IMR-90 (cell line): ENCODE measurements around the gene SFXN2. TPM values are rescaled to one million over a fixed set of nuclear protein-coding genes. Genes with fewer than 3 reads are reported as not detected.

Source experiments
- ATAC-seq: fragments of 200-7000 bp; cut with Tn5 transposase; 2 replicates; pipeline ENCODE4 v1.9.1; 2020; ENCODE audit warnings: low read depth, mild to moderate bottlenecking, moderate library complexity
- BruUV-seq: library from RNA; stranded (reverse); fragments of 400-500 nt; replicated peaks from 2 replicates; lab custom pipeline; 2021; lab: Mats Ljungman, UMichigan
- CTCF ChIA-PET: fragments of 300-600 bp; formaldehyde crosslinking; extraction: SDS; loops from one replicate; lab custom pipeline; 2021; ENCODE audit warnings: antibody characterized with exemption; lab: Yijun Ruan, JAX
- POLR2A ChIA-PET: fragments of 300-600 bp; sonication (Branson Sonifier 250); formaldehyde crosslinking; loops from one replicate; lab custom pipeline; 2022; ENCODE audit warnings: antibody characterized with exemption; ENCODE audit not compliant: unreplicated experiment; lab: Charles Lee
- DNase-seq: peaks from one replicate; pipeline ENCODE4 v3.0.0; 2013
- H2AFZ ChIP-seq: replicated peaks from 2 replicates; pipeline ENCODE3; 2013; ENCODE audit warnings: low read length, mild to moderate bottlenecking; ENCODE audit not compliant: poor library complexity
- H2AK5ac ChIP-seq: 2 replicates; pipeline ENCODE4 v1.6.1; 2013; ENCODE audit warnings: low read depth, low read length, inconsistent platforms
- H2AK9ac ChIP-seq: replicated peaks from 2 replicates; pipeline ENCODE3; 2013; ENCODE audit warnings: mild to moderate bottlenecking, low read depth, low read length, moderate library complexity; ENCODE audit not compliant: poor library complexity
- H2BK120ac ChIP-seq: 2 replicates; pipeline ENCODE4 v1.6.1; 2013; ENCODE audit warnings: low read depth, low read length, inconsistent platforms
- H2BK15ac ChIP-seq: 3 replicates; pipeline ENCODE4 v1.6.1; 2013; ENCODE audit warnings: low read depth, low read length, inconsistent platforms
- H2BK20ac ChIP-seq: 2 replicates; pipeline ENCODE4 v1.6.1; 2013; ENCODE audit warnings: low read depth, mild to moderate bottlenecking, inconsistent platforms, low read length, moderate library complexity
- H2BK5ac ChIP-seq: 2 replicates; pipeline ENCODE4 v1.6.1; 2013; ENCODE audit warnings: mild to moderate bottlenecking, low read depth, low read length, inconsistent platforms; ENCODE audit not compliant: poor library complexity, severe bottlenecking
- H3K14ac ChIP-seq: replicated peaks from 2 replicates; pipeline ENCODE4 v1.6.1; 2013; ENCODE audit warnings: low read depth, low read length, inconsistent platforms
- H3K18ac ChIP-seq: 2 replicates; pipeline ENCODE4 v1.6.1; 2013; ENCODE audit warnings: low read depth, low read length, control low read depth
- H3K23ac ChIP-seq: 2 replicates; pipeline ENCODE4 v1.6.1; 2013; ENCODE audit warnings: low read depth, low read length, inconsistent platforms
- H3K27ac ChIP-seq: 2 replicates; pipeline ENCODE4 v1.5.1; 2013; ENCODE audit warnings: mild to moderate bottlenecking, control low read depth, low read length; ENCODE audit not compliant: insufficient read depth
- H3K27me3 ChIP-seq: 2 replicates; pipeline ENCODE4 v1.6.1; 2013; ENCODE audit warnings: low read length; ENCODE audit not compliant: control insufficient read depth, insufficient read depth
- H3K36me3 ChIP-seq: 2 replicates; pipeline ENCODE4 v1.6.1; 2013; ENCODE audit warnings: low read length, mixed read lengths; ENCODE audit not compliant: control insufficient read depth, insufficient read depth
- H3K4ac ChIP-seq: 2 replicates; pipeline ENCODE4 v1.6.1; 2013; ENCODE audit warnings: low read depth, low read length, inconsistent platforms
- H3K4me1 ChIP-seq: 2 replicates; pipeline ENCODE4 v1.6.1; 2013; ENCODE audit warnings: low read length, mixed read lengths; ENCODE audit not compliant: control insufficient read depth, insufficient read depth
- H3K4me2 ChIP-seq: 2 replicates; pipeline ENCODE4 v1.6.1; 2013; ENCODE audit warnings: low read depth, mild to moderate bottlenecking, control low read depth, low read length, moderate library complexity
- H3K4me3 ChIP-seq: 2 replicates; pipeline ENCODE4 v1.5.1; 2013; ENCODE audit warnings: low read depth, mild to moderate bottlenecking, control low read depth, low read length, moderate library complexity; ENCODE audit not compliant: insufficient read depth
- H3K56ac ChIP-seq: 2 replicates; pipeline ENCODE4 v1.6.1; 2013; ENCODE audit warnings: low read length, inconsistent platforms; ENCODE audit not compliant: insufficient read depth; ENCODE audit errors: extremely low read depth
- H3K79me1 ChIP-seq, 2 experiments: 2 replicates each; pipeline ENCODE4 v1.6.1; 2013; ENCODE audit warnings: low read length in 2 of 2, inconsistent platforms in 1 of 2, low read depth in 1 of 2
- H3K9ac ChIP-seq: 2 replicates; pipeline ENCODE4 v1.6.1; 2013; ENCODE audit warnings: low read depth, low read length, control low read depth
- H3K9me1 ChIP-seq: 2 replicates; pipeline ENCODE4 v1.6.1; 2013; ENCODE audit warnings: low read length, inconsistent platforms; ENCODE audit not compliant: insufficient read depth
- H3K9me3 ChIP-seq: 2 replicates; pipeline ENCODE4 v1.6.1; 2013; ENCODE audit warnings: low read length; ENCODE audit not compliant: control insufficient read depth, insufficient read depth
- H4K20me1 ChIP-seq: 2 replicates; pipeline ENCODE4 v1.6.1; 2013; ENCODE audit warnings: low read length, inconsistent platforms; ENCODE audit not compliant: insufficient read depth
- H4K5ac ChIP-seq: 2 replicates; pipeline ENCODE4 v1.6.1; 2013; ENCODE audit warnings: mild to moderate bottlenecking, low read depth, low read length, control low read depth
- H4K8ac ChIP-seq, 2 experiments: 2 replicates each; pipeline ENCODE4 v1.6.1; 2013; ENCODE audit warnings: low read depth in 2 of 2, low read length in 2 of 2, control low read depth in 1 of 2, inconsistent platforms in 1 of 2
- H4K91ac ChIP-seq: 2 replicates; pipeline ENCODE4 v1.6.1; 2013; ENCODE audit warnings: low read depth, low read length, inconsistent platforms; ENCODE audit not compliant: insufficient read depth
- CEBPB ChIP-seq: IDR thresholded peaks from 2 replicates; pipeline ENCODE4 v1.6.1; 2012; ENCODE audit warnings: low read depth, low read length, improper control_type of control experiment
- CHD1 ChIP-seq: IDR thresholded peaks from 2 replicates; pipeline ENCODE4 v1.6.1; 2012; ENCODE audit warnings: low read depth, low read length, improper control_type of control experiment
- CTCF ChIP-seq: conservative IDR thresholded peaks from 2 replicates; pipeline ENCODE4 v1.5.1; 2012; ENCODE audit warnings: mild to moderate bottlenecking, low read depth, low read length, improper control_type of control experiment
- MAFK ChIP-seq: IDR thresholded peaks from 2 replicates; pipeline ENCODE4 v1.6.1; 2012; ENCODE audit warnings: low read depth, low read length, improper control_type of control experiment
- MAZ ChIP-seq: IDR thresholded peaks from 2 replicates; pipeline ENCODE4 v1.6.1; 2012; ENCODE audit warnings: low read depth, mild to moderate bottlenecking, low read length, improper control_type of control experiment, moderate library complexity, borderline replicate concordance
- POLR2A ChIP-seq: IDR thresholded peaks from 2 replicates; pipeline ENCODE4 v1.6.1; 2012; ENCODE audit warnings: mild to moderate bottlenecking, low read depth, low read length
- RAD21 ChIP-seq: IDR thresholded peaks from 2 replicates; pipeline ENCODE4 v1.6.1; 2012; ENCODE audit warnings: low read length, improper control_type of control experiment
- USF2 ChIP-seq: fragments of 150-350 bp; IDR thresholded peaks from 2 replicates; pipeline ENCODE4 v1.6.1; 2017; ENCODE audit warnings: mild to moderate bottlenecking, antibody characterized with exemption, low read length, low read depth
- WGBS, 2 experiments: methylation state at CpG; one replicate each; pipeline versions ENCODE4 v1.1.5 to v1.1.7; 2013; ENCODE audit warnings: missing lambda C conversion rate in 2 of 2; ENCODE audit not compliant: insufficient read length in 1 of 2; ENCODE audit errors: extremely low coverage in 2 of 2; 5-methylcytosine and 5-hydroxymethylcytosine counted together
- dilution Hi-C: fragments of 300-500 bp; cut with HindIII; formaldehyde crosslinking; loops from one replicate; pipeline ENCODE4 v1.14.3; 2018; ENCODE audit warnings: low sequenced_read_pairs; ENCODE audit not compliant: unreplicated experiment
- in situ Hi-C: fragments of 300-500 bp; cut with MboI; formaldehyde crosslinking; loops from 3 replicates; pipeline ENCODE4 v1.14.3; 2019; ENCODE audit warnings: low sequenced_read_pairs, inconsistent platforms, mixed read lengths
- intact Hi-C: fragments of 100-400 bp; cut with micrococcal nuclease; formaldehyde crosslinking; loops from 2 replicates; pipeline ENCODE4 v1.10.0; 2022
- polyA plus RNA-seq, 3 experiments: library from polyadenylated mRNA; depleted of rRNA; stranded (reverse); fragments of >200 nt; gene quantifications; 2 replicates each; pipeline ENCODE4 v1.2.3, GENCODE V29; 2012; ENCODE audit warnings: low replicate concordance in 1 of 3
- total RNA-seq: library from RNA; depleted of rRNA; stranded (reverse); fragments of >200 nt; gene quantifications from 2 replicates; pipeline ENCODE4 v1.2.3, GENCODE V29; 2012

Gene SFXN2
- total and polyA plus RNA-seq, 2 of the 4 experiments (the other 2 are of a cell fraction), result 6.9 to 11.7 TPM

GRCh38 chr10:102791754-102792395 lies 77.4 kb downstream of the SFXN2 start:
- H3K4me2 ChIP-seq, result no peak overlapping the region
- dilution Hi-C loops, result no loop called here

More at GRCh38 chr10:102791754-102792395, 77.4 kb downstream of the SFXN2 start:
- Histone ChIP-seq H2AK5ac (no peak overlapping the region), H3K18ac (no peak overlapping the region), H3K14ac (0 out of 2 replicates have a peak overlapping the region, but pooled peaks have one; percentile 15), H2AFZ (no peak overlapping the region), H4K8ac (no peak overlapping the region), H3K56ac (no peak overlapping the region), H3K9me3 (no peaks in the 10 kb centered on the region), H4K20me1 (peaks cover 81% of the 10 kb centered on the region), H4K91ac (no peak overlapping the region), H3K27me3 (no peaks in the 10 kb centered on the region; the same call in 1 of the 2 replicates), H3K4me1 (peaks cover 13% of the 10 kb centered on the region), H3K27ac (no peak overlapping the region), H3K23ac (no peak overlapping the region), H2AK9ac (no peak overlapping the region), H2BK5ac (peak overlapping the region; percentile 6), H3K9me1 (peaks cover 12% of the 10 kb centered on the region), H3K79me1 (peaks cover 34 to 59% of the 10 kb centered on the region in 2 experiments), H3K9ac (no peak overlapping the region), H3K4ac (no peak overlapping the region), H4K5ac (no peak overlapping the region), H2BK15ac (no peak overlapping the region), H3K36me3 (peaks cover 4% of the 10 kb centered on the region; the same call in 1 of the 2 replicates), H3K4me3 (no peak overlapping the region), H2BK20ac (no peak overlapping the region), H2BK120ac (no peak overlapping the region)
- ChIA-PET CTCF (no interaction called here), POLR2A (no interaction called here)
- peak; percentile 29; the same call in 1 of the 2 replicates for ATAC-seq
- intact Hi-C loops, result no loop called here
- DNase-seq, result no peak
- 50% methylated on average over 1 of the region's 8 CpGs; no CpG with 5 or more reads in 1 of the 2 experiments for WGBS, 2 experiments
- no TSS peak for BruUV-seq
- TF ChIP-seq RAD21 (no peak), CTCF (no peak), MAZ (no peak), POLR2A (no peak), CEBPB (no peak), MAFK (no peak), CHD1 (no peak), USF2 (no peak)
- in situ Hi-C loops, result no loop called here
